T-helper 22 cell (primary cell): ENCODE data around the gene CFAP44.
"Not testable (repeated sequence)": the region's sequence is repeated elsewhere in the genome, so short reads cannot be mapped to it uniquely, and the experiment has no call there.

Experiments used
- DNase-seq: peaks from one replicate; pipeline ENCODE4 v3.0.0-alpha.2; 2020; ENCODE audit warnings: low read depth

The CFAP44 gene

GRCh38 chr3:113441051-113441770 lies at the start of gene CFAP44:
CFAP44 (minus strand) TSS chr3:113441493; CDS start chr3:113433664, 7,829 bp downstream.
- DNase-seq: no peak

GRCh38 chr3:113485161-113485609 lies 43.9 kb upstream of the CFAP44 start:
- no peak for DNase-seq

GRCh38 chr3:113468539-113468938 lies 27.2 kb upstream of the CFAP44 start:
- DNase-seq: no peak

GRCh38 chr3:113461488-113461887 lies 20.2 kb upstream of the CFAP44 start:
- no peak for DNase-seq

GRCh38 chr3:113458554-113458953 lies 17.3 kb upstream of the CFAP44 start:
- DNase-seq: not testable (repeated sequence)

GRCh38 chr3:113455446-113455845 lies 14.2 kb upstream of the CFAP44 start:
- no peak for DNase-seq

- DNase-seq: no peak
Measured at GRCh38 chr3:113454630-113455029, 13.3 kb upstream of the CFAP44 start.

- DNase-seq: no peak
Measured at GRCh38 chr3:113454057-113454456, 12.8 kb upstream of the CFAP44 start.

GRCh38 chr3:113450911-113451310 lies 9.6 kb upstream of the CFAP44 start:
- DNase-seq: no peak

- no peak for DNase-seq
Measured at GRCh38 chr3:113439606-113440005, 1.7 kb downstream of the CFAP44 start.

- DNase-seq: no peak
Measured at GRCh38 chr3:113438224-113438623, 3.1 kb downstream of the CFAP44 start.

GRCh38 chr3:113437411-113437810 lies 3.9 kb downstream of the CFAP44 start:
- DNase-seq: no peak

GRCh38 chr3:113436809-113437208 lies 4.5 kb downstream of the CFAP44 start:
- no peak for DNase-seq

GRCh38 chr3:113431811-113432210 lies 9.5 kb downstream of the CFAP44 start:
- DNase-seq: no peak

GRCh38 chr3:113428581-113428980 lies 12.7 kb downstream of the CFAP44 start:
- DNase-seq: no peak

- no peak for DNase-seq
Measured at GRCh38 chr3:113423699-113424098, 17.6 kb downstream of the CFAP44 start.

GRCh38 chr3:113421082-113421481 lies 20.2 kb downstream of the CFAP44 start:
- no peak for DNase-seq

GRCh38 chr3:113409676-113410075 lies 31.6 kb downstream of the CFAP44 start:
- DNase-seq: no peak

GRCh38 chr3:113405180-113405579 lies 36.1 kb downstream of the CFAP44 start:
- no peak for DNase-seq

- DNase-seq: no peak
Measured at GRCh38 chr3:113404637-113405036, 36.7 kb downstream of the CFAP44 start.
